Measurements from ENCODE around the gene NISCH.

GRCh38 chr3:52531860-52532516 is 76.6 kb downstream of the NISCH start:
- TF ChIP-seq REST (IDR thresholded peaks at IDR 0.05; ENCODE audit: unreplicated experiment) (no peak), CTCF (conservative IDR thresholded peaks at IDR 0.05; ENCODE audit: low read depth in 2 of 2) (no peak), POLR2AphosphoS5 (IDR thresholded peaks at IDR 0.05; ENCODE audit: low read depth) (no peak), CREB1 (CRISPR knock-in tag; IDR thresholded peaks at IDR 0.05; ENCODE audit: low read depth) (no peak), EZH2 (IDR thresholded peaks at IDR 0.05; ENCODE audit: low read depth, unreplicated experiment) (no peak)

Data from GM23338 (cell line).